Fibroblast of mammary gland (primary cell): ENCODE data around the gene DDX43.

ENCODE experiments used
- DNase-seq: peaks from one replicate; pipeline ENCODE4 v3.0.0-alpha.2; 2010; ENCODE audit warnings: low read depth
- H3K4me3 ChIP-seq: 2 replicates; pipeline ENCODE4 v1.5.1; 2011; ENCODE audit warnings: low read depth, mild to moderate bottlenecking, low read length, moderate library complexity; ENCODE audit not compliant: control insufficient read depth
- TF ChIP-seq, protein P1 (sequence below): conservative IDR thresholded peaks from 2 replicates; pipeline ENCODE4 v1.5.1; 2011; ENCODE audit warnings: low read depth, low read length, inconsistent platforms; ENCODE audit not compliant: control insufficient read depth, insufficient read depth

The DDX43 gene

GRCh38 chr6:73394577-73395354 lies at the start of gene DDX43:
Gene DDX43 (plus strand): TSS chr6:73394828. CDS start chr6:73394906, 78 bp downstream.
- DNase-seq = peak; percentile 68
- TF ChIP-seq, protein P1, sequence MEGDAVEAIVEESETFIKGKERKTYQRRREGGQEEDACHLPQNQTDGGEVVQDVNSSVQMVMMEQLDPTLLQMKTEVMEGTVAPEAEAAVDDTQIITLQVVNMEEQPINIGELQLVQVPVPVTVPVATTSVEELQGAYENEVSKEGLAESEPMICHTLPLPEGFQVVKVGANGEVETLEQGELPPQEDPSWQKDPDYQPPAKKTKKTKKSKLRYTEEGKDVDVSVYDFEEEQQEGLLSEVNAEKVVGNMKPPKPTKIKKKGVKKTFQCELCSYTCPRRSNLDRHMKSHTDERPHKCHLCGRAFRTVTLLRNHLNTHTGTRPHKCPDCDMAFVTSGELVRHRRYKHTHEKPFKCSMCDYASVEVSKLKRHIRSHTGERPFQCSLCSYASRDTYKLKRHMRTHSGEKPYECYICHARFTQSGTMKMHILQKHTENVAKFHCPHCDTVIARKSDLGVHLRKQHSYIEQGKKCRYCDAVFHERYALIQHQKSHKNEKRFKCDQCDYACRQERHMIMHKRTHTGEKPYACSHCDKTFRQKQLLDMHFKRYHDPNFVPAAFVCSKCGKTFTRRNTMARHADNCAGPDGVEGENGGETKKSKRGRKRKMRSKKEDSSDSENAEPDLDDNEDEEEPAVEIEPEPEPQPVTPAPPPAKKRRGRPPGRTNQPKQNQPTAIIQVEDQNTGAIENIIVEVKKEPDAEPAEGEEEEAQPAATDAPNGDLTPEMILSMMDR = no peak
- peak within 1 kb of the TSS; percentile 27 for H3K4me3 ChIP-seq

DNA sequence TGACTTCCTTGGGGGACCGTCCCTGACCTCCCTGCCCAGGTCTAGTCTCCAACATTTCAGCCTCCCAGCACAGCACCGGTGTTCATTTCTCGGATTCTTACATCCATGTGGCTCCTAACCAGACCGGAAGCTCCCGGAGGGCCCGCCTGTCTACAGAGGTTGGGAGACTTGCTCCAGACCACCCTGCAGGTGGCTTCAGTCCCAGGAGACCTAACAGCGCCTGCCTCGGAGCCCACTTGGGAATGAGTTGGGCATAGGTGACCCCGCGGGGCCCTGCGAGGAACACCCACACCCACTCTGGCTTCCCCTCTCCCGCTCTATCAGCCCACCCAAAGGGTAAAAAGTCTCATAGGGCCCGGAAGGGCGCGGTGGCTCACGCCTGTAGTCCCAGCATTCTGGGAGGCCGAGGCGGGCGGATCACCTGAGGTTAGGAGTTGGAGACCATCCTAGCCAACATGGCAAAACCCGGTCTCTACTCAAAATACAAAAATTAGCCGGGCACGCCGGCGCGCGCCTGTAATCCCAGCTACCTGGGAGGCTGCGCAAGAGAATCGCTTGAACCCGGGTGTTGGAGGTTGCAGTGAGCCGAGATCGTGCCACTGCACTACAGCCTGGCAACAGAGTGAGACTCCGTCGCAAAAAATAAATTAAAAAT lies 46.0 kb upstream of the DDX43 start:
- TF ChIP-seq, protein P1 = no peak
- H3K4me3 ChIP-seq = no peak overlapping the region
- DNase-seq = no peak

- no peak for DNase-seq
- no peak overlapping the region for H3K4me3 ChIP-seq
- TF ChIP-seq, protein P1 = no peak
Measured at GRCh38 chr6:73349311-73349710, 45.3 kb upstream of the DDX43 start.

GRCh38 chr6:73353636-73354593 lies 40.7 kb upstream of the DDX43 start, which contains the start of gene DPPA5:
Gene DPPA5 (minus strand): TSS chr6:73354276. CDS start chr6:73354225, 51 bp downstream.
- no peak within 1 kb of the TSS for H3K4me3 ChIP-seq
- TF ChIP-seq, protein P1 = no peak

DNA sequence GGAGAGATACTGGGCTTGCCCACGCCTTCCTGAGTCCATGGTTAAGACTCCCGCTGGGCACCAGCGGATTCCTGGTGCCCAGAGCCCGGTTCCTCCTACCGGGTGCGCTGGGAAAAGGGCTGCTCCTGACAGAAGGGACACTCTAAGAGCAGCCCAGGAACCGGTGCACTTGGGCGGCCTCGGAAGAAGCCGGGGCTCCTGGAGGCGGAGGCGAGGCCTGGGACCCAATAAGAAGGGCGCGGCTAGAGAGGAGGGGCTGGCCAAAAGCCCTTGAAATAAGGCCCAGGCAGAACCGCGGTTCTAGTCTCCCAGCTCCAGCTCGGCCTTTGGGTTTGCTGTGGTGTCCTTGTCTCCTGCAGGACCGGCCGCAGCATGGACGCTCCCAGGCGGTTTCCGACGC lies 32.3 kb upstream of the DDX43 start, which contains the start of gene KHDC3L:
Gene KHDC3L, plus strand, starts transcription at position 301 of the 400 bp plus-strand sequence. Its CDS starts 72 bp downstream, at position 373.
- H3K4me3 ChIP-seq = no peak within 1 kb of the TSS
- TF ChIP-seq, protein P1 = no peak
- DNase-seq = no peak

More at GRCh38 chr6:73353636-73354593, 40.7 kb upstream of the DDX43 start, which contains the start of gene DPPA5:
- no peak for DNase-seq
